Skeletal muscle cell (primary cell): ENCODE results near the gene AQP2.

Source experiments
- DNase-seq: peaks from one replicate; pipeline ENCODE4 v3.0.0-alpha.2; 2010; ENCODE audit warnings: low read depth
- H3K4me3 ChIP-seq: 2 replicates; pipeline ENCODE4 v1.5.1; 2011; ENCODE audit warnings: low read depth, mild to moderate bottlenecking, control low read depth, low read length, moderate library complexity

Gene AQP2

GRCh38 chr12:49953151-49953550, 2.6 kb downstream of the AQP2 start:
- H3K4me3 ChIP-seq = no peak overlapping the region

GRCh38 chr12:49953961-49954846, 3.7 kb downstream of the AQP2 start:
- DNase-seq = no peak
- no peak overlapping the region for H3K4me3 ChIP-seq

More at GRCh38 chr12:49953151-49953550, 2.6 kb downstream of the AQP2 start:
- DNase-seq = no peak

GRCh38 chr12:49954863-49955830, 4.6 kb downstream of the AQP2 start:
- no peak for DNase-seq
- no peak overlapping the region for H3K4me3 ChIP-seq

GRCh38 chr12:49955899-49956662, 5.5 kb downstream of the AQP2 start:
- H3K4me3 ChIP-seq = no peak overlapping the region
- no peak for DNase-seq

GRCh38 chr12:49956663-49957569, 6.4 kb downstream of the AQP2 start:
- no peak overlapping the region for H3K4me3 ChIP-seq
- no peak for DNase-seq

- DNase-seq = no peak
- H3K4me3 ChIP-seq = no peak overlapping the region
Measured at GRCh38 chr12:49957570-49957967, 7.0 kb downstream of the AQP2 start.

GRCh38 chr12:49959685-49960473, 9.3 kb downstream of the AQP2 start:
- DNase-seq = peak; percentile 6
- H3K4me3 ChIP-seq = no peak overlapping the region

GRCh38 chr12:49960474-49961110, 10.1 kb downstream of the AQP2 start:
- H3K4me3 ChIP-seq = no peak overlapping the region
- no peak for DNase-seq

- DNase-seq = no peak
- peak within 1 kb of the TSS; percentile 25 for H3K4me3 ChIP-seq
Measured at GRCh38 chr12:49961111-49961922, 10.8 kb downstream of the AQP2 start, which contains the start of gene AQP5. Gene AQP5 (plus strand): TSS chr12:49961872. CDS start chr12:49962018, 146 bp downstream.

GRCh38 chr12:49961993-49962764, 11.6 kb downstream of the AQP2 start:
- no peak for DNase-seq
- no peak overlapping the region for H3K4me3 ChIP-seq

GRCh38 chr12:49962861-49963765, 12.6 kb downstream of the AQP2 start:
- no peak overlapping the region for H3K4me3 ChIP-seq
- no peak for DNase-seq

GRCh38 chr12:49963976-49964815, 13.7 kb downstream of the AQP2 start:
- no peak overlapping the region for H3K4me3 ChIP-seq
- DNase-seq = no peak

GRCh38 chr12:49964849-49965624, 14.5 kb downstream of the AQP2 start:
- DNase-seq = no peak
- H3K4me3 ChIP-seq = no peak overlapping the region
